H1 (cell line): ENCODE data around the gene KRT14. TPM values are rescaled to one million over a fixed set of nuclear protein-coding genes. Genes with fewer than 3 reads are reported as not detected.

Experiments
- BRCA1 ChIP-seq: IDR thresholded peaks from 2 replicates; pipeline ENCODE4 v1.6.1; 2012; ENCODE audit warnings: low read depth, low read length, improper control_type of control experiment
- CBX5 ChIP-seq: fragments of 300-800, 300-1000 bp; sonication (generic); IDR thresholded peaks from 2 replicates; pipeline ENCODE4 v1.7.1; 2016; ENCODE audit warnings: antibody characterized with exemption, low read length, low read depth
- CBX8 ChIP-seq: fragments of 300-800, 300-1000 bp; sonication (generic); IDR thresholded peaks from 2 replicates; pipeline ENCODE4 v1.7.1; 2016; ENCODE audit warnings: low read depth, low read length, borderline replicate concordance
- CHD2 ChIP-seq: IDR thresholded peaks from 2 replicates; pipeline ENCODE4 v1.6.1; 2012; ENCODE audit warnings: low read length, improper control_type of control experiment
- CTBP2 ChIP-seq: IDR thresholded peaks from 2 replicates; pipeline ENCODE4 v1.7.0; 2011; ENCODE audit warnings: borderline replicate concordance, mild to moderate bottlenecking, moderate library complexity, mixed read lengths, low read length; ENCODE audit not compliant: insufficient read depth, insufficient read length
- CTCF ChIP-seq, 3 experiments: IDR thresholded peaks; 1 replicate in 2 of 3; 2 replicates in 1 of 3; pipeline versions ENCODE4 v1.5.1 to v1.6.1; 2011; ENCODE audit warnings: low read length in 3 of 3, mild to moderate bottlenecking in 3 of 3, inconsistent platforms in 2 of 3, low read depth in 1 of 3, moderate library complexity in 1 of 3; ENCODE audit not compliant: insufficient read depth in 1 of 3; ENCODE audit errors: control extremely low read depth in 1 of 3
- EGR1 ChIP-seq: IDR thresholded peaks from 2 replicates; pipeline ENCODE4 v1.6.1; 2011; ENCODE audit warnings: low read depth, low read length, borderline replicate concordance
- HDAC2 ChIP-seq, 2 experiments: fragments of 300-600 bp in 1 of 2; sonication (generic) in 1 of 2; IDR thresholded peaks; 2 replicates each; pipeline ENCODE4 v1.6.1; 2011 to 2012; ENCODE audit warnings: low read depth in 2 of 2, low read length in 2 of 2, mild to moderate bottlenecking in 2 of 2, moderate library complexity in 2 of 2, borderline replicate concordance in 1 of 2, inconsistent platforms in 1 of 2
- KDM5A ChIP-seq: fragments of 200-600 bp; IDR thresholded peaks from 2 replicates; pipeline ENCODE4 v1.7.1; 2012; ENCODE audit warnings: mild to moderate bottlenecking, low read length, inconsistent platforms, mixed read lengths
- MAX ChIP-seq: IDR thresholded peaks from 2 replicates; pipeline ENCODE4 v1.6.1; 2012; ENCODE audit warnings: inconsistent platforms
- NRF1 ChIP-seq: IDR thresholded peaks from 2 replicates; pipeline ENCODE4 v1.6.1; 2011; ENCODE audit warnings: mild to moderate bottlenecking, low read depth, low read length, improper control_type of control experiment
- PHF8 ChIP-seq: fragments of 200-600 bp; sonication (generic); conservative IDR thresholded peaks from 2 replicates; pipeline ENCODE4 v1.7.1; 2012; ENCODE audit warnings: low read depth, mild to moderate bottlenecking, inconsistent platforms, low read length, moderate library complexity
- POLR2A ChIP-seq, 2 experiments: IDR thresholded peaks; 1 replicate in 1 of 2; 2 replicates in 1 of 2; pipeline ENCODE4 v1.6.1; 2011; ENCODE audit warnings: low read depth in 2 of 2, low read length in 2 of 2, mild to moderate bottlenecking in 2 of 2; ENCODE audit errors: control extremely low read depth in 1 of 2
- POLR2AphosphoS5 ChIP-seq: IDR thresholded peaks from 2 replicates; pipeline ENCODE4 v1.6.1; 2011; ENCODE audit warnings: low read depth, low read length
- RBBP5 ChIP-seq: IDR thresholded peaks from 2 replicates; pipeline ENCODE4 v1.7.1; 2012; ENCODE audit warnings: low read depth, mild to moderate bottlenecking, inconsistent platforms, low read length, moderate library complexity, borderline replicate concordance
- RNF2 ChIP-seq: fragments of 200-900, 300-1000 bp; sonication (generic); IDR thresholded peaks from 2 replicates; pipeline ENCODE4 v1.7.1; 2016; ENCODE audit warnings: borderline replicate concordance, low read depth, mild to moderate bottlenecking, antibody characterized with exemption, low read length; ENCODE audit not compliant: poor library complexity, severe bottlenecking; ENCODE audit errors: missing control alignments
- SP1 ChIP-seq: IDR thresholded peaks from 2 replicates; pipeline ENCODE4 v1.6.1; 2011; ENCODE audit warnings: low read depth, low read length
- SP4 ChIP-seq: IDR thresholded peaks from 2 replicates; pipeline ENCODE4 v1.6.1; 2012; ENCODE audit warnings: low read length, inconsistent platforms
- SRF ChIP-seq: IDR thresholded peaks from 2 replicates; pipeline ENCODE4 v1.6.1; 2011; ENCODE audit warnings: mild to moderate bottlenecking, low read depth, low read length, moderate library complexity
- TCF12 ChIP-seq: IDR thresholded peaks from 2 replicates; pipeline ENCODE4 v1.6.1; 2011; ENCODE audit warnings: low read depth, mild to moderate bottlenecking, low read length
- YY1 ChIP-seq: IDR thresholded peaks from 2 replicates; pipeline ENCODE4 v1.6.1; 2011; ENCODE audit warnings: low read depth, mild to moderate bottlenecking, low read length
- ZNF274 ChIP-seq: IDR thresholded peaks from 2 replicates; pipeline ENCODE4 v1.7.0; 2012; ENCODE audit warnings: low read length, borderline replicate concordance; ENCODE audit errors: extremely low read depth
- polyA plus RNA-seq, 7 experiments: library from polyadenylated mRNA; depleted of rRNA in 3 of 7; stranded (reverse) in 5 of 7; unstranded in 2 of 7; fragments of >200 nt in 5 of 7; fragments of 200-250 nt in 2 of 7; gene quantifications; 1 replicate in 5 of 7; 2 replicates in 1 of 7; 4 replicates in 1 of 7; pipeline versions ENCODE4 v1.2.1 to v1.2.3, GENCODE V29; 2011 to 2013; ENCODE audit warnings: missing spikeins in 2 of 7, mixed read lengths in 2 of 7
- total RNA-seq: library from RNA; stranded (reverse); fragmentation: NEBNext Ultra II Directional; extraction: Animal tissue kit (Norgen Biotek cat#: 25700); gene quantifications from 2 replicates; pipeline ENCODE4 v1.2.1, GENCODE V29; 2021

KRT14 gene
- total and polyA plus RNA-seq, 2 of the 8 experiments (the other 6 are each of a cell fraction or from before 2014, with no cell fraction given): 0.35 TPM; not detected in 1

GRCh38 chr17:41548844-41549595, 37.7 kb downstream of the KRT14 start (continued):
- TF ChIP-seq CBX8 (no peak), SP4 (0 out of 2 replicates have a peak, but pooled peaks have one; percentile 54), KDM5A (no peak), MAX (peak; percentile 73), YY1 (no peak), CTBP2 (no peak), NRF1 (no peak), ZNF274 (no peak), CTCF (IDR thresholded peaks at IDR 0.05; ENCODE audit: control extremely low read depth in 1 of 3, insufficient read depth in 1 of 3, low read depth in 1 of 3, low read length in 3 of 3) (peak; percentile 87 to 97 (median 96)), POLR2AphosphoS5 (no peak), CBX5 (no peak), SRF (no peak), PHF8 (0 out of 2 replicates have a peak, but pooled peaks have one; percentile 22), TCF12 (0 out of 2 replicates have a peak, but pooled peaks have one; percentile 7), POLR2A (IDR thresholded peaks at IDR 0.05; ENCODE audit: control extremely low read depth in 1 of 2, low read depth in 2 of 2, low read length in 2 of 2) (peak in 1 of 2 experiments; percentile 63; a peak in 1 of 3 replicates), RNF2 (no peak), SP1 (no peak), EGR1 (no peak), RBBP5 (no peak), HDAC2 (IDR thresholded peaks at IDR 0.05; ENCODE audit: borderline replicate concordance in 1 of 2, low read depth in 2 of 2, low read length in 2 of 2) (0 out of 4 replicates have a peak, but pooled peaks of 1 of the 2 experiments have one; percentile 27), CHD2 (no peak), BRCA1 (no peak)
